Tibial nerve (tissue), 4 donors: ENCODE results near the gene RNF14. TPM values are rescaled to one million over a fixed set of nuclear protein-coding genes. Genes with fewer than 3 reads are reported as not detected.

Source experiments
- DNase-seq, 2 donors: peaks; one replicate each; pipeline ENCODE4 v3.0.0-alpha.2; 2019; ENCODE audit warnings: low spot score in 2 of 2
- H3K27ac ChIP-seq, 4 donors: fragments of 200-600 bp; sonication (generic) in 3 of 4; one replicate each; pipeline ENCODE4 v1.5.1; 2017 to 2019; ENCODE audit warnings: mild to moderate bottlenecking in 1 of 4
- H3K27me3 ChIP-seq, 2 donors: fragments of 200-600 bp; sonication (generic) in 1 of 2; one replicate each; pipeline versions ENCODE4 v1.5.1 to v1.6.0; 2017 to 2019
- H3K36me3 ChIP-seq, 3 donors: fragments of 200-600 bp; sonication (generic); one replicate each; pipeline ENCODE4 v1.5.1; 2018 to 2019
- H3K4me1 ChIP-seq, 4 donors: fragments of 200-600 bp; sonication (generic) in 3 of 4; one replicate each; pipeline ENCODE4 v1.5.1; 2017 to 2019
- H3K4me3 ChIP-seq, 4 donors: fragments of 200-600 bp; sonication (generic) in 3 of 4; one replicate each; pipeline ENCODE4 v1.5.1; 2017 to 2019; ENCODE audit warnings: mild to moderate bottlenecking in 1 of 4, moderate library complexity in 1 of 4
- H3K9me3 ChIP-seq, 4 donors: fragments of 200-600 bp; sonication (generic) in 3 of 4; one replicate each; pipeline ENCODE4 v1.5.1; 2017 to 2019
- EP300 ChIP-seq, 2 donors: sonication (generic); formaldehyde crosslinking; IDR thresholded peaks; one replicate each; pipeline ENCODE4 v1.6.1; 2017; ENCODE audit warnings: antibody characterized with exemption in 2 of 2, mild to moderate bottlenecking in 1 of 2
- POLR2A ChIP-seq, 2 donors: fragments of 450-650 bp; IDR thresholded peaks; one replicate each; pipeline ENCODE4 v1.6.1; 2017; ENCODE audit warnings: antibody characterized with exemption in 2 of 2, mild to moderate bottlenecking in 2 of 2, moderate library complexity in 2 of 2
- WGBS, 2 donors: methylation state at CpG; one replicate each; pipeline ENCODE4 v1.1.5; 2018; 5-methylcytosine and 5-hydroxymethylcytosine counted together
- total RNA-seq, 4 donors: library from RNA; depleted of rRNA; stranded (reverse); fragments of >200 nt; gene quantifications; one replicate each; pipeline ENCODE4 v1.1.0, GENCODE V29; 2016
- TF ChIP-seq, protein P1 (sequence below), 5 experiments: fragments of 200-600 bp in 3 of 5; fragments of 450-650 bp in 2 of 5; sonication (generic) in 3 of 5; IDR thresholded peaks; one replicate each; pipeline ENCODE4 v1.5.1; 2016 to 2019; ENCODE audit warnings: antibody characterized with exemption in 5 of 5, mild to moderate bottlenecking in 3 of 5, moderate library complexity in 2 of 5

Gene RNF14
- total RNA-seq, 4 donors from 2014 or later, result 48.0 to 70.5 (median 57.8) TPM

DNA sequence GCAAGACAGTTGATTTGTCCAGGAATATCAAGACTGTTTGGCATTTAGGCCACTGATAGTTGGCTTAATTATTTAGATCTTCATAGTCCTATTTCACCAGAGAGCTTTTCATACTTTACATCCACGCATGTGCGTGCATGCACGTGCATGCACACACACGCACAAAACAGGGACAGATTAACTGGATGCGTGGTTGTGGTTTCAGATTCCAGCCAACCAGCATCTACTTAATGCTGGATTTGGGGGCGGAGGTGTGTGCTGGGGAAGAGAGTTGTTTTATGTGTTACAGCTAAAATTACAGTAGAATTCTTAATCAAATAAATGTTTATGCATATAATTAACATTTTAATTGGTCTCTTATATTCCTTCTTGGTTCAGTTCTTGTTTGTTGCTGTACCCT lies 7.3 kb downstream of the RNF14 start:
- TF ChIP-seq, protein P1, sequence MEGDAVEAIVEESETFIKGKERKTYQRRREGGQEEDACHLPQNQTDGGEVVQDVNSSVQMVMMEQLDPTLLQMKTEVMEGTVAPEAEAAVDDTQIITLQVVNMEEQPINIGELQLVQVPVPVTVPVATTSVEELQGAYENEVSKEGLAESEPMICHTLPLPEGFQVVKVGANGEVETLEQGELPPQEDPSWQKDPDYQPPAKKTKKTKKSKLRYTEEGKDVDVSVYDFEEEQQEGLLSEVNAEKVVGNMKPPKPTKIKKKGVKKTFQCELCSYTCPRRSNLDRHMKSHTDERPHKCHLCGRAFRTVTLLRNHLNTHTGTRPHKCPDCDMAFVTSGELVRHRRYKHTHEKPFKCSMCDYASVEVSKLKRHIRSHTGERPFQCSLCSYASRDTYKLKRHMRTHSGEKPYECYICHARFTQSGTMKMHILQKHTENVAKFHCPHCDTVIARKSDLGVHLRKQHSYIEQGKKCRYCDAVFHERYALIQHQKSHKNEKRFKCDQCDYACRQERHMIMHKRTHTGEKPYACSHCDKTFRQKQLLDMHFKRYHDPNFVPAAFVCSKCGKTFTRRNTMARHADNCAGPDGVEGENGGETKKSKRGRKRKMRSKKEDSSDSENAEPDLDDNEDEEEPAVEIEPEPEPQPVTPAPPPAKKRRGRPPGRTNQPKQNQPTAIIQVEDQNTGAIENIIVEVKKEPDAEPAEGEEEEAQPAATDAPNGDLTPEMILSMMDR (IDR thresholded peaks at IDR 0.05), result no peak
- TF ChIP-seq EP300 (IDR thresholded peaks at IDR 0.05), result no peak
- TF ChIP-seq POLR2A (IDR thresholded peaks at IDR 0.05), result no peak
- no peak overlapping the region for H3K27ac ChIP-seq
- no peaks in the 10 kb centered on the region for H3K9me3 ChIP-seq
- peaks cover 0 to 7% (median under 1%) of the 10 kb centered on the region in 4 donors for H3K4me1 ChIP-seq
- peaks cover 0 to 62% (median 26%) of the 10 kb centered on the region in 3 donors for H3K36me3 ChIP-seq
- no peaks in the 10 kb centered on the region for H3K27me3 ChIP-seq
- H3K4me3 ChIP-seq, result no peak overlapping the region
- DNase-seq, result no peak
- WGBS, 2 donors, result 91 to 96% methylated on average over 6 of the region's 6 CpGs

DNA sequence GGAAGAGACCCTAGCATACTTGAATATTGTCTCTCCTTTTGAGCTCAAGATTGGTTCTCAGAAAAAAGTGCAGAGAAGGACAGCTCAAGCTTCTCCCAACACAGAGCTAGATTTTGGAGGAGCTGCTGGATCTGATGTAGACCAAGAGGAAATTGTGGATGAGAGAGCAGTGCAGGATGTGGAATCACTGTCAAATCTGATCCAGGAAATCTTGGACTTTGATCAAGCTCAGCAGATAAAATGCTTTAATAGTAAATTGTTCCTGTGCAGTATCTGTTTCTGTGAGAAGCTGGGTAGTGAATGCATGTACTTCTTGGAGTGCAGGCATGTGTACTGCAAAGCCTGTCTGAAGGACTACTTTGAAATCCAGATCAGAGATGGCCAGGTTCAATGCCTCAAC lies 9.5 kb downstream of the RNF14 start:
- no peak overlapping the region for H3K27ac ChIP-seq
- no peak for TF ChIP-seq POLR2A (IDR thresholded peaks at IDR 0.05)
- TF ChIP-seq, protein P1 (IDR thresholded peaks at IDR 0.05), result no peak
- H3K36me3 ChIP-seq, result peaks cover 0 to 82% (median 26%) of the 10 kb centered on the region in 3 donors

DNA sequence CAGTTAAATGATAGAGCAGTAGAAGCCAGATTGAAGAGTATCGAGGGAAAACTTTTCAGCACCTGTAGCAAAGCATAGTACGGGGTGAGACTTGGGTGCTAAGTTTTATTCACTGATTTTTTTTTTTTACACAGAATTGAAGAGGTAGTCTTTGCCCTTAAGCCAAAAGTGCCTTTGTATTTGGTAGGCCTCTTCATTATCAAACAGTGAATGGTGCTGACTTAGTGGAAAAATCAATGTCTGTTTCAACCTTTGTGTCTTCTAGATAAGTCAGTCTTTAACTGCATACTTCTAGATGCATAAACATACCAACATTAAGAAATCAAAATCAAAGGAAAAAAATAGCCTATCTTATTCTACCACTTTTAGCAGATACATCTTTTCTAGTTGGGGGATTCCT lies 13.7 kb downstream of the RNF14 start:
- Histone ChIP-seq H3K9me3 (no peaks in the 10 kb centered on the region), H3K4me1 (no peaks in the 10 kb centered on the region), H3K36me3 (peaks cover 4 to 96% (median 23%) of the 10 kb centered on the region in 3 donors), H3K4me3 (no peak overlapping the region), H3K27ac (no peak overlapping the region), H3K27me3 (no peaks in the 10 kb centered on the region)
- DNase-seq, result no peak
- TF ChIP-seq POLR2A (IDR thresholded peaks at IDR 0.05) (no peak), EP300 (IDR thresholded peaks at IDR 0.05) (no peak)
- TF ChIP-seq, protein P1 (IDR thresholded peaks at IDR 0.05), result no peak
- 47 to 70% methylated on average over 2 of the region's 2 CpGs for WGBS, 2 donors

More for the DNA sequence above, 9.5 kb downstream of the RNF14 start:
- DNase-seq, result no peak
- Histone ChIP-seq H3K9me3 (no peaks in the 10 kb centered on the region), H3K4me1 (peaks cover 0 to 5% (median 0%) of the 10 kb centered on the region in 4 donors), H3K27me3 (no peaks in the 10 kb centered on the region), H3K4me3 (no peak overlapping the region)

DNA sequence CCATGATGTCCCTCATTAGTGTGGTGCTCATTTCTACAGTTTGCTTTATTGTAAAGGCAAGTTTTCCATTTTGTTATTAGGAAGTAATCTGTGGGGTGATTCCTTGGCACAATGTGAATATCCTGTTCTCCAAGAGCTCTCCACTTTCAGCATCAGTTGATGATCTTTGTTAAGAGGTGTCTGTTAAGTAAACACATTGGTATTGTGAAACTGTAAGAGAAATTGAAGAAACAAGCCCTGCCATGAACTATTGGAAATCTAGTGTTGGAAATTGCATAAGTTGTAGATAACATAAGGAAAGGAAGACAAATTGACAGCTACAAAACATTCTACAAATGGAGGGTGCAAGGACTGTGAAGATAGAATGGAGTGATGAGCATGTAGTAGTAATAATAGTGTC lies 17.2 kb downstream of the RNF14 start:
- Histone ChIP-seq H3K27me3 (no peaks in the 10 kb centered on the region), H3K9me3 (no peaks in the 10 kb centered on the region), H3K27ac (no peak overlapping the region), H3K4me3 (no peak overlapping the region), H3K4me1 (no peaks in the 10 kb centered on the region), H3K36me3 (peaks cover 4 to 97% (median 6%) of the 10 kb centered on the region in 3 donors)
- DNase-seq, result no peak
- TF ChIP-seq POLR2A (IDR thresholded peaks at IDR 0.05), result no peak
- TF ChIP-seq, protein P1 (IDR thresholded peaks at IDR 0.05), result no peak
- TF ChIP-seq EP300 (IDR thresholded peaks at IDR 0.05), result no peak

DNA sequence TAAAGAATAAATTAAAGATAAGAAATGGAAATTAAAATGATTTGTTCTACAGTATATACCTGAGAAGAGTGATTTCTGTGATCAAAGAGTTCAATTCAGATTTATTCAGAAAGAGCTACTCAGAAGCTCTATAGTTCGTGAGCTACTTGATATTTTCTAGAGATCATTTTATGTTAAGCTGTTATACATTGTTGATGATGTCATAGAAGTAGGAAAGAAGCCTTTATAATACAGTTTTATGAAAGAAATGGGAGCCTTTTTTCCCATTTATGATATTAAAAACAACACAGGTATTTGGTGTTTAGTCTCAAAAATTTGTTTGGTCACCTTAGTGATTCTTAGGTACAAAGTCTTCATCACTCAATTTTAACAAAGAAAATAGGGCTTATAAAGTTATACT lies 20.8 kb downstream of the RNF14 start:
- Histone ChIP-seq H3K27ac (no peak overlapping the region), H3K36me3 (peaks cover 4 to 89% (median 6%) of the 10 kb centered on the region in 3 donors), H3K4me1 (peaks cover 0 to 13% (median 3%) of the 10 kb centered on the region in 4 donors), H3K9me3 (no peaks in the 10 kb centered on the region), H3K4me3 (no peak overlapping the region), H3K27me3 (no peaks in the 10 kb centered on the region)
- no peak for DNase-seq
- WGBS, 2 donors, result 0 to 42% methylated on average over 1 of the region's 1 CpG
- TF ChIP-seq, protein P1 (IDR thresholded peaks at IDR 0.05), result no peak
- TF ChIP-seq EP300 (IDR thresholded peaks at IDR 0.05), result no peak
- TF ChIP-seq POLR2A (IDR thresholded peaks at IDR 0.05), result no peak
